Mammary epithelial cell (primary cell): ENCODE results near the gene SERPINA7.

Experiments
- CTCF ChIP-seq, 2 donors: IDR thresholded peaks in 1 of 2; conservative IDR thresholded peaks in 1 of 2; 2 replicates each; pipeline ENCODE4 v1.5.1; 2011 to 2012; ENCODE audit warnings: inconsistent platforms in 2 of 2, low read length in 2 of 2, mild to moderate bottlenecking in 2 of 2, control low read depth in 1 of 2, low read depth in 1 of 2; ENCODE audit not compliant: insufficient read depth in 1 of 2; ENCODE audit errors: extremely low read depth in 1 of 2
- EZH2 ChIP-seq: IDR thresholded peaks from 2 replicates; pipeline ENCODE4 v1.6.1; 2012; ENCODE audit warnings: low read length, inconsistent platforms, borderline replicate concordance

- TF ChIP-seq CTCF (conservative IDR thresholded peaks at IDR 0.05 in 1 of 2, IDR thresholded peaks at IDR 0.05 in 1 of 2; ENCODE audit: extremely low read depth in 1 of 2, insufficient read depth in 1 of 2, low read depth in 1 of 2, low read length in 2 of 2), result no peak
- TF ChIP-seq EZH2, result no peak
These were observed 30.5 kb upstream of the SERPINA7 start for GRCh38 chrX:106069048-106069447.
